GM21717 (cell line): ENCODE data around the gene SMC3.
"Not testable (repeated sequence)": the region's sequence is repeated elsewhere in the genome, so short reads cannot be mapped to it uniquely, and the experiment has no call there.

ENCODE experiments used
- ATAC-seq: cut with Tn5 transposase; IDR thresholded peaks from one replicate; pipeline ENCODE4 v1.9.1; 2021; ENCODE audit warnings: mild to moderate bottlenecking, moderate library complexity; ENCODE audit not compliant: unreplicated experiment

SMC3 gene

DNA sequence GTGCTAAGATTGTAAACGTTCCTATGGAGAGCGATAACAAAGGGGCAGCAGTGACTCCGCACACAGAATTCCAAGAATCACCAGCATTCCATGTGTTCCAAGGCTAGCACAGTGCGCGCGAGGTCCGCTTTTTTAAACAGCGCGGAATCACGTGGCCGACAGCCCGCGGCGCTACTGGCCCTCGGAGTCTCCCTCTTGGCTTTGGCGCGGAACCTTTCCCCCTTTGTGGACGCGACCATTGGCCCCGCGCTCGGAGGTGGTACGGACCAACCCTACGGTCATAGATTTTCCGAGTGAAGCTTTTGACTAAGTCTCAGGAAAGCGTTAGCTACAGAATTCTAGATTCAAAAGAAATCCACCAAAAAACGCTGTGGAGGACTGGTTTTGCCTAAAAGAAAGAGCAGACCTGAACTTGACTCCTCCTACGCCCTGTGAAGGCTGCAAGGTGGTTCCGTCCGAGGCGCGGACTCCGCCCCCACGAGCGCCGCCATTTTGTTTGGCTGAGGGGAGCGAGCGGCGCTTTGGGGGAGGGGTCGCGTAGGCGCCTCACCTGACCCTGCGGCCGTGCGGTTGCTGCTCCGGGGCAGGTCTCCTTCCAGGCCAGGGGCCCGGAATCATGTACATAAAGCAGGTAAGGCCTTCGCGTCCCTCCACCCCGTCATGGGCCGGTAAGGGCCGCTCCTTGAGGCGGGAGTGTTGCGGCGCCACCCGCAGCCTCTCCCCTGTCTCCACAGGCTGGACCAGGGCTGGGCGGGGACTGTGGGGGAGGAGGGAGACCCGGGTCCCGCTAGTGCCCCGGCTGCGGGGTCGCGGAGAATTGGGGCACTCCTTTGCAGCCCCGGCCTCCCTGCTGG is at the start of gene SMC3:
SMC3 (plus strand) TSS at position 495 of the 854 bp plus-strand sequence; CDS start at position 617, 122 bp downstream.
- ATAC-seq: peak; percentile 92

DNA sequence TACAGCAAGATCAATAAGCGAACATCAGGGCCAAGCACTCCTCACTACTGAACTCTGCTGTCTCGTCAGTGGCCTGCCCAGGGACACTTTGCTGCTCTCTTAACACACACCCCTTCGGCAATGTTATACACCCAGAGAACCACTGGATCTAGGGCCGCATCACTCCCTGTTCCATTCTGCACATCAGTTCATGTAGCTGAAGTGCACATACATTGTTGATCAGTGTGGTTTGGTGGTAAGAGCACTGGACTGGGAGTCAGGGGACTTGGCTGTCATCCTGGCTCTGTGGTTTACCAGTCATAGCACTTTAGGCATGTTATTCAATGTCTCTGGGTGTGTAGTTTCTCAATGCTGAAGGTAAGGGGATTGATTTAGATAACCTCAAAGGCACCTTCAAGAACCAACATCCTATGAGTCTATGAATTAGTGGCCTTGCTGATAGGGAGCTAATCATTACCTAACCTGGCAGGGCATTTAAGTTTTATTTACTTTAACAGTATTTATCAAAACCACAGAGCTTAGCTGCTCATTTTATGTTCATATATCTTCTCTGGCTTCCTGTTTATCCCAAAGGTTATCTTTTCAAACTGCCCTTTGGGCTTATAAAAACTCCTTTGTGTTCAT is 45.0 kb upstream of the SMC3 start:
- ATAC-seq: no peak

DNA sequence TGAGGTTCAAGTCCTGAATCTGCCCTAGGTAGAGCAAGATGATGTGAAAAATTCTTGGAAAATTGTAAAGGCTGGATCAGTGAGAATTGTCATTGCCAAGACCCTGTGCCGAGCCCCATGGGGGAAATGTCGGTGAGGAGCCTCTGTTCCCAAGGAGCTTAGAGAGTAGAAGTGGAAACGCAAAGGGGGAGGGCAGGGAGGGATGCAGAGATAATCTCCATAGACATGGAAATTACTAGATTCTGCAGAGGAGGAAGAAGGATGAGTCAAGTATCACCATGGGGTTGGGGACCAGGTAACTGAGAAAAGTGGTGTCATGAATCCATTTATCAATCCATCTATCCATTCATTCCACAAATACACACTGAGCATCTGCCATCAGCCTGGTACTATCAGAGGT is 43.8 kb upstream of the SMC3 start:
- no peak for ATAC-seq

DNA sequence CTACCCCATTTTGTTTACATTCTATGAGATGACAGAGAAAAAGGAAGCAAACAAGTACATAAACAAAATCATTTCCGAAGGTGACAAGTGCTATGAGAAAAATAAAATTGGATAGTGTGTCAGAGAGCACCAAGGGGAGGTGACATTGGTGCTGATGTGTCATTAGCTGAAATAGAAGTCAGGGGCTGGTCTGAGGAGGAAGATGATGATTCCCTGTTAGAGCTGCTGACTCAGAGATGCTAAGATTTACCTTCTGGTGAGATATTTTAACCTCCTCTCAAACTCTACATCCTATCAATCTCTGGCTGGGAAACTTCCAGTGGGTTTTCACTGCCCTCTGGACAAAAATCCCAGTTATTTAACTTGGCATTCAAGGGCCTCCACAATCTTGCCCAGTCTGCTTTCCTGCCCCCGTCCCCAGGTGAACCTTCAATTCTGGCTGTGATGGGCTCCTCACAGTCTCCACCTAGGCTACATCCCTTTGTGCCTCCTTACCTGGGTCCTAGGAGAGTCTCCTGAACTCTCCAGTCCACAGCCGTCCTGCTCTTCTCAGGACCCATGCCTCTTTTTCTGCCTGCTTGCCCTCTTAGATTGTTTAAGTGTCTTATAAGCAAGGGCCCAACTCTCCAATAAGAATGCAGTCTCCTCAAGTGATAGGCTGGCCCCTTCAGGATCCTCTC is 43.2 kb upstream of the SMC3 start:
- ATAC-seq: no peak

DNA sequence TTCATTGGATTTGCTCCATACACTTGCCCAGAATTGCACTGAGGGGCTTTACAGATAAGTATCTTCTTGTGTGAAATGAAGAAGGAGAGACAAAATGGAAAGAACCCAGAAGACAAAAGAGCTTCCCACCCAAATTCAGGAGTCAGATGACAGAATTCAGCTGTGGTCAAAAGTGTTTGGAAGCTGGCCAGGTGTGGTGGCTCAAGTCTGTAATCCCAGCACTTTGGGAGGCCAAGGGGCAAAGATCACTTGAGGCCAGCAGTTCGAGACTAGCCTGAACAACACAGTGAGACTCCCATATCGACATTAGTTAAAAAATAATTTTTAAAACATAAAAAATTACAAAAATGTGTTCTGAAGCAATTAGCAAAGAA is 42.6 kb upstream of the SMC3 start:
- ATAC-seq: no peak

DNA sequence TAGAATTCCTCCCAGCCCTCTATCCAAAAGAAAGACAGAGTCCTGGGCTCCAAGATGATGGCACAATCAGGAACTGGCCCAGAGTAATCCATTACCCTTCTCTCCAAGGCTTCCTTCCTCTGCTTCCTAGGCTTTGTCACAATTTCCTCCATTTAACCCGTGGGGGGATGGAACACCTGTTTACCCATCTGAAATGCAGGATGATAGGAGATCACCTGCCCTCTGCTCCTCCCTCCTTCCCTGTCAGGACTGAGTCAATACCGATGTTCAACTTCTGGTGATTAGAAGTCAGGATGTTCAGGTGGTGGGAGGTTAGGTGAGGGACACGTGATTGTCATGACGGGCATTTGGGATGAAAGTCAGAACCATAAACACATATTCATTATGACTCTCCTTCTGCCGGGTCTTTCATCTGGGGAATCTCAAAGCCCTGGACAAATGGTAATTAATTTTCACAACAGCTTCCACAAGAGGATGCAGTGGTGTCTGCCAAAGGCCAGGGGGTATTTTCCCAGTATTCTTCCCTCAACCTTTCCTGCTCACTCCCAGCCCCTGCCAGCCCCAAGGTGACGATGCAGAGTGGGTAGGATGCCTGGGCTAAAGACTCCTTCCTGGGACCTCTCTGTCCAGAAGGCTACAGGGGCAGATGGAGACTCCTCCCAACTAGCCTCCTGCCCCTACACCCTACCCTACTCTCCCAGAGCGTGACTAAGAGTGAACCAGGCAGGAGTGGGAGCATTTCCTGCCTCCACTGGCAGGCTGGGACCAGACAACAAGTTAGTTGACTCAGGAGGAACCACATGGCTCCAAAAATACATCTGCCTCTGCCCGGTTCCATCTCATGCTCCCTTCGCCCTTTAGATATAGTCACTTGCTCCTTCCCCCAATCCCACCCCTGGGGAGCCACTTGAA is 41.9 kb upstream of the SMC3 start:
- ATAC-seq: no peak

DNA sequence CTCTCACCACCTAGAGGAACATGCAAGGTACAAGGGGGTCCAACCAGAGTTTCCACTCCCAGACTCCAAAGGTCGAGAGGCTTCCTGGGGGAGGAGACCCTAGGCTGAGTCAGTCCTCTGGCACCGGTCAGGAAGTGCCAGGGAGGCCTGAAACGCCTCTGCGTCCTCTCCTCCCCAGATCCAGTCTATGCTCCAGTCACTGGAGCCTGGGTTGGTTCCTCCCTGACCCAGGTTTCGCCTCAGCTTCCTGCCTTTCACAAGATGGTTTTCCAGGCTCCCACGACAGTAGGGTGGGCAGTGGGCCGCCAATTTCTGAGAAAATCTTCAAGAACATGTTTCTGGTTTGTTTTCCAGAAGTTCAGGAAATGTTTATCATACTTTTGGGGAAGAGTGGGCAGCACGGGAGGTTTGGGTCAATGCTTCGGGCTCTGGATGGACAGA is 39.7 kb upstream of the SMC3 start:
- ATAC-seq: no peak

DNA sequence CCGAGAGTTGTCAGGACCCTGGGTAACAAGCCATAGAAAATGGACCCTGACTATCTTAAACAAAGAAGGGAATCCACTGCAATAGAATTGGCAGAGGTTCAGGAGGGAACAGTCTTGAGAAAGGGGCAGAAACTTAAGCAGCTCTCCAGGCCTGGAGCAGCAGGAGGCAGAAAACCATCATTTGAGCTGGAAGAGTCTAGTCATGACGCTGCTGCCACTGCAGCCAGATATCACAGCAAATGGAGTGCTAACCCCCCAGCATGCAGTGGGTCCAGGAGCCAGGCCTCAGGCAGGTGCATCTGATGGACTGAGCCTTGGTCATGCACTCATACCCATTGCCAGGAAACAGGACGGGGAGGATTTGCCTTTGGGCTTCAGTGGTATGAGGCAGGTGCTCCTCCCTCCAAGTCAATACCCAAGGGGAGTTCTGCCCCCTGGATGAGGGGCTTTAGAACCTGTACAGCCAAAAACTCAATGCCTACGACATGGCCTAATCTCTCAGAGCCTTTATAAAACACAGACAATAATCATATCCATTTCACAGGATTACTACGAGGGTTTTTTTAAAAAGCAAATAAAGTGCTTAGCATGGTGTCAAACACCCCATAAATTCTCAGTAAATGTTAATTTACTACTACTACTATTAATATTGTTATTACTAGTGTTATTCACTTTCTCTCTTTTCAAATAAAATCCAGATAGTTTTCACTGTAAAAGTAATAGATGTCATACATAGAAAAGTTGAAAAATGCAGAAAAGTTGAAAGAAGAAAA is 39.1 kb upstream of the SMC3 start:
- ATAC-seq: peak; percentile 11

DNA sequence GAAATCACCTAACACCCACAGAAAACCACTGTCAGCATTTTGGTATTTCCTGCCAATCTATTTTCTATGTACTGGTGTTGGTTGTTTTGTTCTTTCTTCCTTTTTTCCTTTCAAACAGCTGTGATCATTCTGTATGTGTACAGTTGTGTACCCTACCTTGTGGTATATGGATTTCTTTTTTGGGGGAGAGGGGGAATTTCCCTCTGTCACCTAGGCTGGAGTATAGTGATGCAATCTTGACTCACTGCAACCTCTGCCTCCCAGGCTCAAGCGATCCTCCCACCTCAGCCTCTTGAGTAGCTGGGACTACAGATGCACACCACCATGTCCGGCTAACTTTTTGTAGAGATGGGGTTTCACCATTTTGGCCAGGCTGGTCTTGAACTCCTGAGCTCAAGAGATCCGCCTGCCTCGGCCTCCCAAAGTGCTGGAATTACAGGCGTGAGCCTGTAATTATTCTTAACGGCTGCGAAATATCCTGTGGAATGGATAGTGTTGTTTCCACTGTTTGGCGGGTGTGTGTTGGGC is 38.4 kb upstream of the SMC3 start:
- ATAC-seq: peak; percentile 82

DNA sequence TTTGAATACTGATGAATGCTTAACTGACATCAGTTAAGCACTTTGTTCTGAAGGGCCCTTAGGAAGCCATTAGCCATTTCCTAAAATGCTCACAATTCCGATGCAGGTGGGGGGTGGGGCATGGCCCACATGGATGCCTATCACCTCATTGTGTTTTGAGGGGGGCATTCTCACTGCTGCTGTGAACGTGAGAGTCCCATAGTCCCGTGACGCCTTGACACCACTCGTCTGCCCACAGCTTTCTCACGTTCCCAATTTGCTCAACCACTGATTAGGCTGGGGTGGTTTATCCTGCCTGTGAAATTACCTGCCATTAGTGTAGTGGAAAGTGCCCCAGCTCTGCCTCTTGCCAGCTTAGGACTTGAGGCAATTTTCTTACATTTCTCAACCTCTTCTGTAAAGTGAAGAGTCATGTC is 37.9 kb upstream of the SMC3 start:
- ATAC-seq: no peak

DNA sequence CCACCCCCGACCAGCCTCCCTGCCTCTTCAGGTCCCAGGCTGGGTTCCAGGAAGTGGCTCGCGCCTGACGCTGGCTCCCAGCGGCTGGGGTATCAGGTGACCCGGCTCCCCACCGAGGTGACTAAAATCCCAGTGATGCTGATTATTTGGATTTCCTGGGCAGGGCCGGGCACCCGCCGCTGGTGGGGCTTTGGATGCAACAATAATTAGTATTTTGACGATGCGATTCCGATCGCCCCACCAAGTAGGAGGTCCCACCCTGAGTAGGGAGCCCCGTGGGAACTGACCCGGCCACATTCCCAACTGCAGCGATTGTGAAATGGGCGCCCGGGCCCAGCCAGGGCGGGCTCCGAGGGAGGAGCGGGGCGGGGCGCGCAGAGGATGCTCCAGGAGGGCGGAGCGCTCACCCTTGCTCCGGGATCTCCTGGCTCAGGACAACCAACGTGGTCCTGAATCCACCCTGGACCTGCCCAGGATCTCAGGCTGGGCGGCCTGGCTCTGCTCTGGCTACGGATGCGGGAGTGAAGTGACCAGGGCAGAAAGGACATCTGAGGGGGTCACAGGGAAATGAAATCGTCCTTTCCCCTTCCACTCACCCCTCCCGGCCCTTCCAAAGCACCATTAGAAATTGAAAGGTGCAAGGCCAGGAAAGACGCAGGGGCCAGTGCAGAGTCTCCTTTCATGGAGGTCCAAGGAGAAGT is 37.2 kb upstream of the SMC3 start:
- ATAC-seq: no peak

DNA sequence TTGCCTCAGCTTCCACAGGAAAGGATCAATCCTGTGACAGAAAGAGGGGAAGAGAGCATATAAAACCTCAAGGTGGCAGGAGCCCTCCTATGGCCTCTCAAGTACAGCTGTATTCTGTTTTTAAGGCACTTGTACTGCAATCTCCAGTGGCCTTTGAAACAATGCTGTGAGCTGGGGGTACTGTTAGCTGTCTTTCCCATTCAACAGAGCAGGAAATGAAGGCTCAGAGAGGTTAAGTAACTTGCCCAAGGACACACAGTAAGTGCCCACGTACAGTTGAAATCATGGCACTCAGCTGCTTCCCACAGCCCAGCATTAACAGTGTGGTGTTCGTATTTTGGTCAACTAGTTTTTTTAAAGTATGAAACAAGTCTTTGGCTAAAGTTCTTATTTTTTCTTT is 35.8 kb upstream of the SMC3 start:
- ATAC-seq: no peak

DNA sequence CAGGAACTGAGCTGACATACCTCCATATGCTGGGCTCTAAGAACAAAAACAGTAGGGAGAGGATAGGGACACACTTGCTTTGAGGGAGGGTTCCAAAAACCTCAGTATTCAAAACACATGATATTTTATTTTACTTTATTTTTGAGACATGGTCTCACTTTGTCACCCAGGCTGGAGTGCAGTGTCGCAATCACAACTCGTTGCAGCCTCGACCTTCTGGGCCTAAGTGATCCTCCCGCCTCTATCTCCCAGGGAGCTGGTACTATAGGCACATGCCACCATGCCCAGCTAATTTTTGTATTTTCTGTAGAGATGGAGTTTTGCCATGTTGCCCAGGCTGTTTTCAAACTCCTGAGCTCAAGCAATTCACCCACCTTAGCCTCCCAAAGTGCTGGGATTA is 34.9 kb upstream of the SMC3 start:
- ATAC-seq: not testable (repeated sequence)

DNA sequence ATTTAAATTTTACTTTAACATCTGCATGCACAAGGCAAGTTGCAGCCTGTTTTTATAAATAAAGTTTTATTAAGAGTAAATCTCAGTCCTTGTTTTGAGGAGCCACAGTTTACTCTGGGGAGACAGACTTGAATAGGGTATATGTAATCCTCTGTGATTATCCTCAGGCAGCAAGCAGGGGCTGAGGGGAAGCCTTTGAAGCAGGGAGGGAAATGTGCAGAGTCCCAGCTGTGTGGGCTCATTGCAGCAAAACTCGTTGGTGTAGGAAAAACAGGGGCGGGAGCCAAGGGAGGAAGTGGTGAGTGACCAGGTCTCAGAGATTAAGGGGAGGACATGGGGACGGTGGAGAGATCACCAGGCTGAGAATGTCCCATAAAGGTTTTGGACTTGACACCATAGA is 34.3 kb upstream of the SMC3 start:
- no peak for ATAC-seq

DNA sequence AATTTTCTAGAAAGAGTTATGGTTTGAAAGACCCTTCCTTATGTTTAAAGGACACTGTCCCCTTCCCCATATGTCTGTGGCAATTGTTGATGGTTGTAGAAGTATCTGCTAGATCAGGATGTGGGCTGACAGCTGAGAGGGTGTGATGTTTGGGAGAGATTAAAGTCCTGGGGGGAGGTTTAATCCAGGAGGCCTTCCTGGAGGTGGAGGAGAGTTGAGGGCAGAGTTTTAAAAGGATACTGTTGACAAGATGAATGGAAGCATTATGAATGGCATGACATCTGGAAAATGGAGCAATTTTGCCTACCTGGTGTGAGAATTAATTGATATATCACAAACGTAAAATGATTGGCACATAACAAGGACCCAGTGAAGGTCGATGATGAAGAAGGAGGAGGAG is 32.9 kb upstream of the SMC3 start:
- no peak for ATAC-seq

DNA sequence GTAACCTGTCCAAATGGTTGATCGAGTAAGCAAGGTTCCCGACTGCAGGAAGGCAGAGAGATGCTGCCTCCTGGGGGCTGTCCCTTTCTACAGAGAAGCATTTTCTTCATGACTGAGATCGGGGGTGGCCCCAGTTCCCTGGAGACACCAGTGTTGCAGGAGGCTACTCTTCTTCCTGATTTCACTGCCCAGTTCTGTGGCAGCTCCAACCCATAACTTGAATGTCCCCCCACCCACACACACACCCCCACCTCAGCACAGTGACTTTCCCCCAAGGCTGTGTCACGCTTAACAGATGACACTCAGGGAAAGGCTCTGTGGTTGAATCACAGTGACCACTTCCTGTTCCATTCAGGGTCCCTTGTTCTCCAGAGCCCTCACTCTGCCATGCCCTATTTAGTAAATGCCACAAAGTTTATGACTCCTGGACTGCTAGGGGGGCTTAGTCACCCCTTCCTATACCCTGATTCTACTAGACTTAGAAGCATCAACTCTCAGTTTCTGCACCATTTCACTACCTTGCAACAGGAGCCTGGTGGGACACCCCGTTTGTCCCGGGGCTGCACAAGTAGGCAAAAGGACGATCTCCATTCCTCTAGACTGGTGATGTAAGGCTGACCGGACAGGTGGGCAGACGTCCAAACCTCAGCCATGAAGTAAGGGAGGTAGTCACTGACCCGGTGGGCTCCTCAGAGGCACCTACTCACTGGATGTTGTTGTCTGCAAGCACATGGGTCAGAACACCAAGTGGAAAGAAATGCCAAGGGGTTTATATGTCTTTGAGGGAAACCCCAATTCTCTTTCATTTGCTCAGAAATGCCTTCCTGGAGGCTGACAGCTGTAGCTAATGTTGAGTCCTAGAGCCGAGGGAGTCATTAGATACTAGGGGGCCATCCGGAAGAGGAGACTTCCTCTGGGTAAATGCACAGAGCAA is 31.3 kb upstream of the SMC3 start:
- ATAC-seq: peak; percentile 84

DNA sequence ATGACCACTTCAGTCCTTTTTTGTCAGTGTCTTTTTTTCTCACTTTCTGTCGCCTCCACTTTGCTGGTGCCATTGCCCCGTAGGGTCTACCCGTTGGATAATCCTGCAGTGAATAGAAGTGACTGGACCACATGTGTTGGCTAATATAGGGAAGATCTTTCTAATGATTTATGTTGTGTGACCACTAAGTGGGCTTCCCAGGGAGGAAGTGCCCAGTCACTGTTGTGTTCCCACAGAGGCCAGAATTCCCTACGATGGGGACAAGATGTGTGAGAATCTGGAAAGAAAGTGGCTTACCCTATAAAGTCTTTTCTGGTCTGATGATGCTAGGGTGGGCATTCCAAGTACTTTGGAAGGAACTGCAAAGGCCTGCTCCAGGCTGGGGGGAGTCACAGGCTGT is 28.4 kb upstream of the SMC3 start:
- ATAC-seq: no peak

DNA sequence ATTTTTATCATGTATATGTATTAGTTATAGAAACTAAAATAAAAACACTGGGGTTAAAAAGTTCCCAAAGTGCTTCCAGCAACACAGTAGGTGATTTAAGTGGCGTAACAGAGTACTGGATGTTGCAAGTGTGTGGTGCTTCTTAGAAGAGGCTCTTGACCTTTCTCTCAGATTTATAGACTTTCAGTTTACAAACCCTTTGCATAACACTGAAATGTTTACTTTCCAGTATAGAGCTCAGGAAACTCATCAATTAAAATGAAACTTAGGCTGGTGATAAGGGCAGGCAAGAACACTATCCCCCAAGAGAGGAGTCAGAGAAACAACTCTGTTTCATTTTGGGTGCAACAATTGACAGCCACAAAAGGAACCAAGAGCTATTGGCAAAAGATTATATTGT is 27.5 kb upstream of the SMC3 start:
- ATAC-seq: no peak
